ENCODE results near the gene DAPK3.
"Not testable (repeated sequence)": the region's sequence is repeated elsewhere in the genome, so short reads cannot be mapped to it uniquely, and the experiment has no call there.

DAPK3 gene

DNA sequence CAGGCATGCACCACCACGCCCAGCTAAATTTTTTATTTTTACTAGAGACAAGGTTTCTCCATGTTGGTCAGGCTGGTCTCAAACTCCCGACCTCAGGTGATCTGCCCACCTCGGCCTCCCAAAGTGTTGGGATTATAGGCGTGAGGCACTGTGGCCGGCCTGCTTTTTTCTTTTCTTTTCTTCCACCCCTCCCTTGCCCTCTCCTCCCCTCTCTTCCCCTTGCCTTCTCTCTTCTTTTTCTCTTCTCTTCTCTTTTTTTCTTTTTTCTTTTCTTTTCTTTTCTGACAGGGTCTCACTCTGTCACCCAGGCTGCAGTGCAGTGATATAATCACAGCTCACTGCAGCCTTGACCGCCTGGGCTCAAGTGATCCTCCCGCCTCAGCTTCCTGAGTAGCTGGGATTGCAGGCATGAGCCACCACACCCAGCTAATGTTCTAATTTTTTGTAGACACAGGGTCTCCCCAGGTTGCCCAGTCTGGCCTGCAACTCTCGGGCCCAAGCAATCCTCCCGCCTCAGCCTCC, 18.1 kb downstream of the DAPK3 start:
- DNase-seq = not testable (repeated sequence)

DNA sequence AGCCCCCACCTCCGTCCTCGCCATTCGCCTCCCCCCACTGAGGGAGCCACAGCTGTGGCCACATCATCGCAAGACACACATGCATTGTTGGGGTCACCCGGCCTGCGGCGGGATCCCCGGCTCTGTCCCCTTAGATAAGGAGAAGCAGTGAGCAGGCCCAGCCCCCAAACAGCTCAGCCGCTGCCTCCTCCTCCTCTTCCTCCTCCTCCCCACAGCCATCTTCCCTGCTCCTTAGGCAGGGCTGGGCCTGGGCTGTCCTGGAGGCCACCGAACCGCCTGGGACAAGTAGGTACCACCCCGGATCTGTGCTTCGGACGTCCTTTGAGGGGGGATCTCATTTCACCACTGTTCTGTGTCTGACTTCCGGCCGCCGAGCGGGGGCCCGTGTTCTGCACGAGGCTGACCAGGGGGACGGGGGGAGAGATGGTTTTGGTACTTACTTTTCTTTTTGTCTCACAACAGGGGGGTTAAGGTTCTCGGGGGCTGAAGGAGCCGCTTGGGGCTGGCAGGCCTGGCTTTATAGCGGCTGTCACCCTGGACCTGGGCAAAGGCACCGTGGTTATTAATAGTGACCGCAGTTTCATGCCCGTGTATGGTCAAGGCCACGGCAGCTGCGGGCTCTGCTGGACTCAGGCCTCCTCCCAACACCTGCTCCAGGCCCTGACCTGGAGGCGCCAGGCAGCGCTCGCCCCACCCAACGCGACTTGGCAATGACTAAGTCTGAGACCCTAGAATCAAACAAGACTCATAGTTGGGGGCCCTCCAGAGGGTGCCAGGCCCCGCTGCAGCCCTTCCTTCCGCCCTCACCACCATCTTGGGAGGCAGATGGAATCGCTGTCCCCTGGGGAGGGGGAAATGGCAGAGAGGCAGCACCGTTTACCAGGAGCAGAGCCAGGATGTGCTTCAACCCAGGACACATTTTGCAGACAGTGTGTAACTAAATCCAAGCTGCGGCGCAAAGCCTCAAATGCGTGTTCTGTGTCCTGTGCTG, 19.7 kb downstream of the DAPK3 start:
- DNase-seq = no peak

DNA sequence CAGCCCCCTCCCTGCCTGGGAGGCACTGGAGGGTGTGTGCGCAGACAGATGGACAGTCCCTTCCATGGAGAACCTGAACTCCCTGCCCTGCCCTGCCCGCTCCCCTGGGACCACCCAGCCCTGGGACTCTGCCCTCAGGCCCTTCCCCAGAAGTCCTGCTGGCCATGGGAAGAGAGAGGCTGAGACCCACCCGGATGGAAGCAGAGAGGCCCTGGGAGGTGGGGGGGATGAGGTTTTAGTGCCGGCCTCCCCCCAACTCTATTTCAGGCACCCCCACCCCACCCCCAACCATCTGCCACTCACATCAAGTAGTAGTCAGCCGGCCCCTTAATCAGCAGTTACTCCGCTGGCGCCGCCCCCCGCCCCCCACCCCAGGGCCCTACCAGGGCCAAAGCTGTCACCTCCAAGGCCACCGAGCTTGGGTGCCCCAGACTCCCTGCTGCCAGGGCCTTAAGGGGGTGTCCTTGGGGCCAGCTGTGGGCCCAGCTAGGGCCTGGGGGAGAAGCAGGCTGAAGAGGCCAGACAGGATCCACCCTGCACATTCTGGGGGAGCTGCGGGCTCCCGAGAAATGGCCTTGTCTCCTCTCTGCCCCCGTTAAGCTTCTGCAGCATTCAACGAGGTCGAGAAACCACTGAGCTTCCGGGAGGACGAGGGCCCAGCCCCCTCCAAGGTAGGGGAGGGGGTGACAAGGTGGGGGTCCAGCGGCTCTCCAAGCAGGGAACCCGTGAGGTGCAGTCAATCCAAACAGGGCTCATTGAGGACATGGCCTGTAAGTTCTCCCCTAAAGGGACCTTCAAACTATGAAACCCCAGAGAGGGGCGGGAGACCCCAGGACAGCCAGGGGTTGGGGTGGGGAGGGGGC, 20.7 kb downstream of the DAPK3 start:
- no peak for DNase-seq

DNA sequence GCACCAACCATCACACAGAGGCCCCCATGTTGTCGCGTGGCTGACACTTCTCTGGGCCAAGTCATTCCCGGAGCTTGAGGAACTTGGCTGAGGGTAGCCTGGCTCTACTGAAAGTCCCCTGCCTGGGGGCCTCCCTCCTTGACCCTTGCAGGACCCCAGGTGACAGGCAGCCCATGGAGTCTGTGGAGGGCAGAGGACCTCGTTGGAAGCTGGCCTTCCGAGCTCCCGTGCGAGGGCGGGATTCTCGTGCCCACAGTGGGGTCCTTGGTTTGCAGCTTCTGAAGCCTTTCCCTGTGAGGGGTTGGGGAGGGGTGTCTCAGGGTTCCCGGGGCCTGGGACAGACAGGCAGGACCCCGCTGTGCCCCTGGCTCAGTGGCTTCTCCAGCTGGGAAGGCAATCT, 21.6 kb downstream of the DAPK3 start:
- no peak for DNase-seq

DNA sequence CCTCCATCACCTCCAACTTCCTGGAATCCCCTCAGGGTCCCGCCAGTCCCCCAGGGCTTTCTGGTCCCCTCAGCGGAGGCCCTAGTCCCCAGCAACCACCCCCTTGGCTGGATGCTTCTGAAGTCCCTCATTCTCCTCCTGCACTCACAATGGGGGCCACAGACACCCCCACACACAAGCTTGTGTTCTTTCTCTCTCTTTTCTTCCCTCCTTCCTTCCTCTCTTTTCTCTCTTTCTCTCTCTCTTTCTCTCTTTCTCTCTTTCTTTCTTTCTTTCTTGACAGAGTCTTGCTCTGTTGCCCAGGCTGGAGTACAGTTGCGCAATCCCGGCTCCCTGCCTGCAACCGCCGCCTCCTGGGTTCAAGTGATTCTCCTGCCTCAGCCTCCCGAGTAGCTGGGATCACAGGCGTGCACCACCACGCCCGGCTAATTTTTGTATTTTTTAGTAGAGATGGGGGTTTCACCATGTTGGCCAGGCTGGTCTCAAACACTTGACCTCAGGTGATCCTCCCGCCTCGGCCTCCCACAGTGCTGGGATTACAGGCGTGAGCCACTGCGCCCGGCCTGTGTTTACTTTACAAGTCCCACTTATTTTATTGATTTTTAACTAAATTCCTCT, 23.5 kb downstream of the DAPK3 start:
- not testable (repeated sequence) for DNase-seq

DNA sequence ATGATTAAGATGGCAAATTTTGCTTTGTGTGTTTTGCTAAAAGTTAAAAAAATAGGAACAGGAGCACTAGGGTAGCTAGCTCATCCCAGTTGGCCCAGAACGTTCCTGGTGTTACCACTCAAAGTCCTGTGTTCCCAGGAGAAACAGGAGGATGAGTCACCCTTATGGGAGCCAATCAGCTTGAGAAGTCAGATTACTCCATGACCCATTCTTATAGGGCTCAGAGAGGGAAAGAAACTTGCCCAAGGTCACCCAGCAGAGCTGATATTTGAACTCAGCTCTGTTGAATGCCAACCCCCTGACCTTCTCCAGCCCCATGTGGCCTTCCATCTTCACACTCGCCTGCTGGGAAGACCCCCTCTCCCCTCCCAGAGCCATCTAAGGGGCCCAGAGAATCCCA, 25.1 kb downstream of the DAPK3 start:
- DNase-seq = no peak

DNA sequence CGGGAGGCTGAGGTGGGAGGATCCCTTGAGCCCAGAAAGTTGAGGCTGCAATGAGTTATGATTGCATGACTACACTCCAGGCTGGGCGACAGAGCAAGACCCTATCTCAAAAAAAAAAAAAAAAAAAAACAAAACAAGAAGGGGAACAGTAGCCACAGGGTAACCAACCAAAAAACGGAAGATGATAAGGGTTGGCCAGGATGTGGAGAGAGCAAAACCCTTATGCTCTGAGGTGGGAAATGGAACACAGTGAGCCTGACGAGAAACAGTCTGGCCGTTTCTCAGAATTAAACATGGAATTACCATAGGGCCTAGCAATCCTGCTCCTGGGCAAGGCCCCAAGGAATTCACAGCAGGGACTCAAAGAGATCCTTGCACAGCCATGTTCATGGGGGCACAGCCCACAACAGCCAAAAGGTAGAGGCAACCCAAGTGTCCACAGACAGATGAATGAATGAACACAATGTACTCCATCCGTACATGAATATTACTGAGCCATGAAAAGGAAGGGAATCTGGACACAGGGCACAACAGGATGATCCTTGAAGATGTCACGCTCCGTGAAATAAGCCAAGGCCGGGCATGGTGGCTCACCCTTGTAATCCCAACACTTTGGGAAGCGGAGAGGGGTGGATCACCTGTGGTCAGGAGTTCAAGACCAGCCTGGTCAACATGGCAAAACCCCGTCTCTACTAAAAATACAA, 26.7 kb downstream of the DAPK3 start:
- no peak for DNase-seq

DNA sequence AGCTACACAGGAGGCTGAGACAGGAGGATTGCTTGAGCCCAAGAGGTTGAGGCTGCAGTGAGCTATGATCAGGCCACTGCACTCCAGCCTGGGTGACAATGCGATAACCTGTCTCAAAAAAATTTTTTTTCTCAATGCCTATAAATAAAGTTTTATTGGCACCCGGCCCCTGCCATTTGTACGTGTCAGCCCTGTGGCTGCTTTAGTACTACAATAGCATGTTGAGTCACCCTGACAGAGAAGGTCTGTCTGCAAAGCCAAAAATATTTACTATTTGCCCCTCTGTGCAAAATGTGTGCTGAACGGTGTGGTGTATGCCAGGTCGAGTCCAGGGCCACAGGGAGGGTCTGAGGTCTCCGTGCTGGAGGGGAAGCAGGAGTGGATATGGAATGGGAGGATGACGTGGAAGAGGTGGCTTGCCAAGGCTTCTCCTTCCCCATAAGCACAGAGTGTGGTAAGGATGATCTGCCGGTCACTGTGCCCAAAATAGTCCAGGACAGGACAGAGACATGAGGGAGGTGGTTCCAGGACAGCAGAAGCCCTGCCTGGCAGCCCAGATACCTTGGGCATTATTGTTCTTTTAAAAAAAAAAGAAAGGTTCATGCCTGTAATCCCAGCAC, 28.0 kb downstream of the DAPK3 start:
- DNase-seq = no peak

DNA sequence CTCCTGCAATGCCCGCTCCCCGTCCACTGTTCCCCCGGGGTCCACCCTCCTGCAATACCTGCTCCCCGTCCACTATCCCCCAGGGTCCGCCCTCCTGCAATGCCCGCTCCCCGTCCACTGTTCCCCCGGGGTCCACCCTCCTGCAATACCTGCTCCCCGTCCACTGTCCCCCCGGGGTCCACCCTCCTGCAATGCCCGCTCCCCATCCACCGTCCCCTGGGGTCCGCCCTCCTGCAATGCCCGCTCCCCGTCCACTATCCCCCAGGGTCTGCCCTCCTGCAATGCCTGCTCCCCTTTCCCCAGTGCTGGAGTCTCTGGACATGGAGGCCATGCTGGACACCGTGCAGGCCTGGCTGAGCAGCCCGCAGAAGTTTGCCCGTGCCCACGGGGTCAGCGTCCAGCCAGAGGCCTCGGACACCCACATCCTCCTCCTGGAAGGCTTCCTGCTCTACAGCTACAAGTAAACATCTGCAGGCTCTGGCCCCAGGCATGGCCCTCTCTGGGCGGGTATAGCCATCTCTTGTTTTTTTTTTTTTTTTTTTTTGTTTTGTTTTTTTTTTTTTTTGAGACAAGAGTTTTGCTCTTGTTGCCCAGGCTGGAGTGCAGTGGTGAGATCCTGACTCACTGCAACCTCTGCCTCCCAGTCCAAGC, 32.5 kb downstream of the DAPK3 start:
- DNase-seq = not testable (repeated sequence)

DNA sequence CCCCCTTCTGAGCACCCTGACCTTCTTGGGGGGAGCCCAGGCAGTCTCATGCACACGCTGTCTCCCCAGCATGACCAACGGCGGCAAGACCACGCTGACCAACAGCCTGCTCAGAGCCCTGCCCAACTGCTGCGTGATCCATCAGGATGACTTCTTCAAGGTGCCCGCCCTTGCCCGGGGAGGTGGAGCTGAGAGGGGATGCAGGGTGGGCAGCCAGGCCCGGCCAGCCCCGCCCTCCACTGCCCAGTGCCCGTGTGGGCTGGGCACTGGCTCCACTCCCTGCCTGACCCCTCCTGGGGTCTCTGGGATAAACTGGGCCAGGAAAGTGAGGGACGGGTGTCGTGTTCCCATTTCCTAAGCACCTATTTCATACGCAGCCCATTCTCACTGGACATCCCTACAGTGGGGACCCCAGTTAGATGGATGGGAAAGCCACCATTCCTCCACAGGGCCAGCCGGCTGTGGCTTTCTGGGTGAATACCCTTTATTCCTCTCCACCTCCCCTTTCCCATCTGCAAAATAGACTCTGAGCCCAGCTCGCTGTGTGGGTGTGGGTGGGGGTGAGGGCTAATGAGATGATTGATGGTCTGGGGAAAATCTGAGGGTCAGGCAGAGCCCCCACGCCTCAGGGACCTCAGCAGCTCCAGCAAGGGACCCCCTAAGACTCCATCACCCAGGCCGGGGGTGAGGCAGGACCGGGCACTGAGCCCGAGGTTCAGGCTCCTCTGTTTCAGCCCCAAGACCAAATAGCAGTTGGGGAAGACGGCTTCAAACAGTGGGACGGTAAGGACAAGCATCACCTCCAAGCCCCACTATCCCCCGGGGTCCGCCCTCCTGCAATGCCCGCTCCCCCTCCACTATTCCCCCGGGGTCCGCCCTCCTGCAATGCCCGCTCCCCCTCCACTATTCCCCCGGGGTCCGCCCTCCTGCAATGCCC, 34.1 kb downstream of the DAPK3 start:
- DNase-seq = no peak

DNA sequence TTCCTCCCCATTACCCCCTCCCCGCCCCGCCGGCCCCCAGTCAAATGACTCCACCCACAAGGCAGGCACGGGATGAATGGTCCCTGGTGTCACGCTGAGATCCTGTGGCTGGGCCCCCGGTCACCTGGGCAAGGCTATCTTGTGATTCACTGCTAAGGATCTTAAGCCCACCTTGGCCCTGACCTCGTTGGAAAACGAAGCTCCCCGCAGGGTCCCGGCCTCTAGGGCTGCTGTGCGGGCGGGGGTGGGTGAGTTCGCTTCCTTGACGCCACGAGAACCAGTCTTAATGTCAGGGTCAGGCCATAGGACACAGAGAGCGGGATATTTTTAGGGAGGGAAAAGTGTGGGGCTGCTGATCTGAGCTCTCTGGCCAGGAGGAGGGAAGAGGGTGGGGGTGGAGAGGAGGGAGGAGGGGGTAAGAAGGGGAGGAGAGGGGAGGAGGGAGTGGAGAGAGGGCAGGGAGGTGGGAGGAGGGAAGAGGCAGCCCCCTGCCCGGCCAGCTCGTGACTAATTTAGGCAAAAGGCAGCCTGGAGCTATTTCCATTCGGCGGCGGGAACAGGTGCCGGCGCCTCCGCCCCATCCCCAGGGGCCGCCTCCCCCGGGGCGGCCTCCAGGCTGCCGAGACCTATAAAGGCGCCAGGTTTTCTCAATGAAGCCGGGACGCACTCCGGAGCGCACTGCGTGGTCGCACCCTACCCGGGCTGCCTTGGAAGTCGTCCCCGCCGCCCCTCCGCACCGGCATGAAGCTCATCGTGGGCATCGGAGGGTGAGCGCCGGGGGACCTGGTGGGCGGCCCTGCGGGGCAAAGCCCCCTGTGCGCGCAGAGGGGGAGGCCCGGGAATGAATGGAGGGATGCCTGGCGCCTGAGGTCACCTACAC, 37.7 kb downstream of the DAPK3 start, which contains the start of gene NMRK2:
Gene NMRK2 (plus strand): TSS at position 139 of the 880 bp plus-strand sequence. CDS start 603 bp downstream, at position 742.
- no peak for DNase-seq

DNA sequence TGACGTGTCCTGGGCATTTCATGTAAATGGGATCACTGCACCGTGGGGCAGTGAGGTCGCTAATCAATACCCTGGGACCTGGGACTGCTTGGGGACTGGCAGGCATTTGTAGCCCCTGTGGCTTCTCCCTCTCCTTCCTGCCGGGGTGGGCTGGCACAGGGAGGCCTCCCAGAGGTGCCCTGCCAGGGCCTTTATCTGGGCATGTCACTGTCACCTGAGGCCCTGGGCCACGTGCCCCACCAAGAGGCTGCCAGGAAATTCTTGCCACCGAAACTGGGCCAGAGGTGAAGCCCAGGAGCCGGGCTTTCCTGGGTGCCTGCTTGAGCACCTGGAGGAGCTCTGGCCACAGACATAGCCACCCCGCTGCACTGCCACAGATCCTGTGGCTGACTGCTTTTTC, 39.9 kb downstream of the DAPK3 start:
- DNase-seq = no peak

DNA sequence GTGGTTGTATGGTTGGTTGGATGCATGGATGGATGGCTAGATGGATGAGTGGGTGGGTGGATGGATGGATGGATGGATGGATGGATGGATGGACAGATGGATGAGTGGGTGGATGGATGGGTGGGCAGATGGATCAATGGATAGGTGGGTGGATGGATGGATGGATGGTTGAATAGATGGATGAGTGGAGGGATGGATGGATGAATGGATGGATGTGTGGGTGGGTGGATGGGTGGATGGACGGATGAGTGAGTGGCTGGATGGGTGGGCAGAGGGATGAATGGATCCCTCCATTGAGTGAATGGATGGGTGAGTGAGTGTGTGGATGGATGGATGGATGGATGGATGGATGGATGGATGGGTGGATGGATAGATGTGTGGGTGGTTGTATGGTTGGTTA, 47.0 kb downstream of the DAPK3 start:
- no peak for DNase-seq

DNA sequence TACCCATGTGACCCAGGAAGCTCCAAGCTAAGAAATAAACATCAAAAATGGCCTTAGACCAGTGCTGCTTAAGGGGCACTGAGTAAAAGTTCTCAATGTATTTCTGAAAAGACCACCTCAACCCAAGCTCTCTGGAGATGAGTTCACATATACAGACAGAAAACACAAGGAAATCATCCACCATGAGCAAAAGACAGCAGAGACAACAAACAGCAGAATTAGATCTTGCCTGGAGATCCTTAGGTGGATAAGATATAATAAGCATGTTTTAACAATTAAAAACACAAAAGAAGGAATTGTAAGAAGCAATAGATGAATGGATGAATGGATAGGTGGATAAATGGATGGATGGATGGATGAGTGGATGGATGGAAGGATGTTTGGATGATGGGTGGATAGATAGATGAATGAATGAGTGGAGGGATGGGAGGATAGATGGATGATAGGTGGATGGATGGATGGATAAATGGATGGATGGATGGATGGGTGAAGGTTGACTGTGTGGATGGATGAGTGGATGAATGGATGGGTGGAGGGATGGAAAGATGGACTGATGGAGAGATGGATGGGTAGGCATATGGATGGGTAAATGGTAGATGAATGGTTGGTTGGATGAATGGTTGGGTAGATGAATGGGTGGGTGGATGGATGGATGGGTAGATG, 47.7 kb downstream of the DAPK3 start:
- no peak for DNase-seq

DNA sequence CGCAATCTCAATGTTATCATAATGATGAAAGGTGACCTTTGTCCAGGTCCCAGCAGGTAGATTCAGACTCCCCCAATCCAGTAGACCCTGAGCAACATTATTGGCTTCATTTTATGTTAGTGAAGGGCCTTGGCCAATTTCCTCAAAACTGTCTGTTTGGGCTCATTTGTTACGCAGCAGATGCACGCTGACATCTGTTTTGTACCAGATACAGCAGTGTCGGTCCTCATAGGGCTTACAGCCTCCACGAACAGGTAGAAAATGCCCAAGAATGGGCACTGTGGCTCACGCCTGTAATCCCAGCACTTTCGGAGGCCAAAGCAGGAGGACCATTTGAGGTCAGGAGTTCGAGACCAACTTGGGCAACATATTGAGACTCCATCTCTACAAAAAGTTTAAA, 51.1 kb downstream of the DAPK3 start:
- no peak for DNase-seq

DNA sequence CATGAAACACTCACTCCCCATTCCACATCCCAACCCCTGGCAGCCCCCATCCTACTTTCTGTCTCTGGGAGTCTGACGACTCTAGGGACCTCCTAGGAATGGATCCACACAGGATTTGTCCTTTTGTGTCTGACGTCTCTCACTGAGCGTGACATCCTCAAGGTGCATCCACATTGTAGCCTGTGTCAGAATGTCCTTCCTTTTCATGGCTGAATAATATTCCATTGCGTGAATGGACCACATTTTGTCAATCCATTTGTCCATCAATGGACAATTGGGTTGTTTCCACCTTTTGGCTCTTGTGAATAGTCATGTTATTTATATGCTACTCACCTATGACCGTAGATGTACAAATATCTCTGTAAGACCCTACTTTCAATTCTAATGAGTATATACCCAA, 54.9 kb downstream of the DAPK3 start:
- DNase-seq = no peak

DNA sequence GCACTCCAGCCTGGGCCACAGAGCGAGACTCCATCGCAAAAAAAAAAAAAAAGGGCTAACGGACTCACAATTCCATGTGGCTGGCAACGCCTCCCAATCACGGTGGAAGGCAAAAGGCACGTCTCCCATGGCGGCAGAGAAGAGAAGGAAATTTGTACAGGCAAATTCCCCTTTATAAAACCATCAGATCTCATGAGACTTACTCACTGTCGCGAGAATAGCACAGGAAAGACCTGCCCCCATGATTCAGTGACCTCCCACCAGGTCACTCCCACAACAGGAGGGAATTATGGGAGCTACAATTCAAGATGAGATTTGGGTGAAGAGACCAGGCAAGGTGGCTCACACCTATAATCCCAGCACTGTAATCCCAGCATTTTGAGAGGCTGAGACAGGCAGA, 56.7 kb downstream of the DAPK3 start:
- DNase-seq = no peak

DNA sequence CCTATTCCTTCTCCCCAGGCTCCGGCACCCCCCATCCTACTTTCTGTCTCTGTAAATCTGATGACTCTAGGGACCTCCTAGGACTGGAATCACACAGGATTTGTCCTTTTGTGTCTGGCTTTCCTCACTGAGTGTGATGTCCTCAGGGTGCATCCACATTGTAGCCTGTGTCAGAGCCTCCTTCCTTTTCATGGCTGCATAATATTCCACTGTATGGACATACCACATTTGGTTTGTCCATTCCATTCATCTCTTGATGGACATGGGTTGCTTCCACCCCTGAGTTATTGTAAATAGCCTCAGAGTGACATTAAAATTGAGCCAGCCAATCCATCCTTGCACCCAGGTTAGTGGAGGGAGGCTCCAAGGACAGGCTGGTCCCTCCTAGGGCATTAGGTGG, 60.8 kb downstream of the DAPK3 start:
- no peak for DNase-seq

Data from NCI-H510A (cell line).